ENCODE data around the gene EIF2B2.

Gene EIF2B2

DNA sequence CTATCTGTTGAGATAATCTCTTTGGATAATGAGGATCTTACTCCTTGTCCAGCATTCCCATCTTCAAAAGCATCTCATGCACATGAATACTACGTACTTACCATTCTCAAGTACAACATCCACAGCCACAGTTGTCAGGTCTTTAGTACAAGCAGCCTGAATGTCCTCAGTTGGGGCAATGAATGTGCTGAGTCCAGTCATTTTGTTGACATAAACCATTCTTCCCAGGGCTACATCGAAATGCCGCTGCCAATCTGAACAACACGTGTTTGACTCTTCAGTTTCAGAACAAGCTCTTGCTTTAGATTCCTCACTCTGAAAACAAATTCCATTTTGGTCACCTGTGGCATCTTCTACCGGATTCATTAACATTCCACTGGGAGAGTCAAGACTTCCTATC, 43.6 kb downstream of the EIF2B2 start:
- no peak for DNase-seq

DNA sequence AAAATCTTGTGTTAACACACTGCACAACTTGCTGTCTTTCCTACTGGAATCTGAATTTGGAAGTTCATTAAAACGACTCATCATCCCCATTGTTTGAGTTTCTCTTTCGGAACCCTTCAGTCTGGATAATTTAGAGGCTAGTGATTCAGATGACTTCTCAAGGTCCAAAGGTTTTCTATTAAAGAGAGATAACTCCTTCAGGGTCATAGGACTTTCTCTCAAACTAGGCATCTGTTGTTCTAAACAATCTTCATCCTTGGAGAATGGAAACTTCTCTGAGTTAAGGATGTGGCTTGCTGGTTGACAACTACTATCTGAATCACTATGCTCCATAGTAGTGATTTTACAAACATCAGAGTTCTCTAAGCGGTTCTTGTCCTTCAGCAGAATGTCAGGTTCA, 44.2 kb downstream of the EIF2B2 start:
- DNase-seq: no peak

DNA sequence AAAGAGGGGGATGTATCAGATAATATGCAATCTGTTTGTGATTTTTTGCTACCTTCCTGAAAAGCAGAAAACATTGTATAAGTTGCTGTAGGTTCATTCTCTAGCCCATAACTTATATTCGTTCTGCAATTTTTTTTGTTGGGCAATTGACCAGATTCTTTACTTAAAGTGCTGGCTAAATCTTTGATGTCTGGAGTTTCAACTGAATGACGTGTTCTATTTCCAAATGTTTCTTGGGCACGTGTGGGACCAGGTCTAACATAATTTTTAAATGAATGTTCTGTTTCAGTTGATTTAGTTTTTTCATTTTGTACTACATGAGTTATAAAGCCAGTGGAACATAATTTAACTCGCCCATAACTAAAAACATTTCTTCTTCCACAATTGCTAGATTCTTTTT, 44.8 kb downstream of the EIF2B2 start:
- DNase-seq: no peak

DNA sequence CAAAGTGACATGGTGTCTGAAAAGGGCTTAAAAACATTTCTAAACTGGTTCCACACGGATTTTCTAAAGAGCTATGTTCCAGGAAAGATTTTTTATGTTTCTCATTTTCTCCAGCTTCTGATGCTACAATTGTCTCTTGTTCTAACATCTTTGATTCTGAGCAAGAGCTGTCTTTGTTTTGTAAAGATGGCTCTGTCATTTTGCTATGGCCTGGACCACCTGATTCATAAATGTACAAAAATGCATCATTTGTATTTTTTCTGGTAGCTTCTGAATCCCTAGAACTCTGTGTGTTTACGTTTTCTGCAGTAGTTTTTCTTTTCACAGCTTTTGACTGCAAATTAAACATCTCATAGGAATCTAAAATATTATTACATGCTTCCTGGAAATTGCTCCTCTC, 45.4 kb downstream of the EIF2B2 start:
- no peak for DNase-seq

DNA sequence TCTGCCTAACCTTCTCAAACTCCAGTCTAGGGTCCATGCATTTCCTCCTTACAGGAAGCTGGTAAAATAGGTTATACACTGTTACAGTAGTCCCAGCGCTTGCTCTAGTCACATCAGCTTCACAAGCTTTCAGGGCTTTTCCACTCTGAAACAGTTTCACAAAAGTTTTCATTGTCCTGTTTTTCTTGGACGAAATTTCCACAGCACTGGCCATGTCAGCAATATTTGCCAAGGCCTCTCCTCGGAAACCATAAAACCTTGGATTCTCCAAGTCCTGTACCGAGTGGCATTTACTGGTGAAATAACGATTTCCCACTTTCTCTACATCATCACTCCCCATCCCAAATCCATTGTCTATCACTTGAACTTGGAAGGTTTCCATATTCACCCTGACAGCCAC, 46.4 kb downstream of the EIF2B2 start:
- no peak for DNase-seq

DNA sequence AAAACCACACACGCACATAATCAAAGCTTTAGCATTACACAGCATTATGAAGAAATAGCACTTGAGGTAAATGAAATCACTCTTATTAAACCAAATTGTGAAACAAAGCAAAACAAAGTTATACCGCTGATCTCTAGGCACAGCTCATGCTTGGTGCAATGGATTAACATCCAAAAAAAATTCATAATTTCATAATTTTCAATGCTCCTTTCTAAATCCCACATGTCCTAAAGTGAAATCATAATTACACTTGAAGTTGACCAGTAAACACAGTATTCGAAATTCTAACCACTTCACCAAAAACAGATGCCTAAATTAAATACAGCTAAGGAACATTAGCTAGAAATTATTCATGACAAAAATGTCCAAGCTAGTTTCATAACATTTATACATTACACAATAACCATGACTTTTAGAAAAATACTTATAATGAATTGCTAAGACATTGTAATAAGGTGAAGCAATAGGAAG, 47.0 kb downstream of the EIF2B2 start:
- no peak for DNase-seq

DNA sequence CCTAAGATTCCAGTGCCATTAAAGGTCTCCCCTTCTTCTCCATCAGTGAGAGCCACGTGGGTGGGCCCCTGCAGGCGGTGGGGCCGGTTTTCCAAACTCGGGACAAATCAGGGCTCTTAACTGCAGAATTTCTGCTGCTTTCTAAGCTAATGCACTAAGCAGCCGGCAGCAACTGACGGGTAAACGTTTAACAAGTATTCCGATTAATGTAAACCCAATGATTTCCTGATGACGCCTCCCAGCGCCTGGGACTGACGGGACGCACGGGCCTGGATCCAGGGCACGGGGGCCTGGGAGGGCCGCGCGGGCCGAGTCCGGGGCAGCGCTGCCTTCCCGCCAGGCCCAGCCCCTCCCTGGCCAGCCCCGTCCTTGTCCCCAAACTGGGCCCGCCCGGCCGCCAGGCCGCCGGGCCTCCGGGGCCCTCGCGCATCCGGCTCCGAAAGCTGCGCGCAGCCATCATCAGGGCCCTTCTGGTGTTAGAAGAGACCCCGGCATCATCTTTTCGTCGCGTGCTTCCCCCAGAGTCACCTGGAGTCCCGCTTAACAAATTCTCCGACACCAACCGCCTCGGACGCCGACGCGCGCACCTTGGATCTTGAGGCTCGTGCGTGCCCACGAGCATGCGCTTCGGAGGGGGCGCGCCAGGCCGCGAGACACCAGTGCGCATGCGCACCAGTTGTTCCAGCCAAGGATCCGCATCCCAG, 48.3 kb downstream of the EIF2B2 start, which contains the start of gene MLH3:
TSS of gene MLH3 (minus strand) at position 616 of the 704 bp plus-strand sequence. CDS start 1,812 bp downstream, outside the sequence.
- DNase-seq: peak; percentile 89

DNA sequence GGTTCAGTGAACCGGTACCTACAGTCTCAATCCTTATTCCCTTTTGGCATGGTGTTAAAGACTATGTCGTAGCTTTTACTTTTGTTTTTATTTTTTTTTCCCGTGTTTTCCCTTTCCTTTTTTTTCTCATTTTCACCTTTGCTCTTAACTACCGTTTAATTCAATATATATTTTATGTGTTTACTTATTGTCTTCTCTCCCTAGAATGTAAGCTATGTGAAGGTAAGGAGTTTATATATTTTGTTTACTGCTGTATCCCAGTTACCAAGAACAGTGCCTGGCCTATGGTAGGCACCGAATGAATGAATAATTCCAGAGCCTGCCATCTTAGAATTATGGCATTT, 48.8 kb downstream of the EIF2B2 start:
- no peak for DNase-seq

DNA sequence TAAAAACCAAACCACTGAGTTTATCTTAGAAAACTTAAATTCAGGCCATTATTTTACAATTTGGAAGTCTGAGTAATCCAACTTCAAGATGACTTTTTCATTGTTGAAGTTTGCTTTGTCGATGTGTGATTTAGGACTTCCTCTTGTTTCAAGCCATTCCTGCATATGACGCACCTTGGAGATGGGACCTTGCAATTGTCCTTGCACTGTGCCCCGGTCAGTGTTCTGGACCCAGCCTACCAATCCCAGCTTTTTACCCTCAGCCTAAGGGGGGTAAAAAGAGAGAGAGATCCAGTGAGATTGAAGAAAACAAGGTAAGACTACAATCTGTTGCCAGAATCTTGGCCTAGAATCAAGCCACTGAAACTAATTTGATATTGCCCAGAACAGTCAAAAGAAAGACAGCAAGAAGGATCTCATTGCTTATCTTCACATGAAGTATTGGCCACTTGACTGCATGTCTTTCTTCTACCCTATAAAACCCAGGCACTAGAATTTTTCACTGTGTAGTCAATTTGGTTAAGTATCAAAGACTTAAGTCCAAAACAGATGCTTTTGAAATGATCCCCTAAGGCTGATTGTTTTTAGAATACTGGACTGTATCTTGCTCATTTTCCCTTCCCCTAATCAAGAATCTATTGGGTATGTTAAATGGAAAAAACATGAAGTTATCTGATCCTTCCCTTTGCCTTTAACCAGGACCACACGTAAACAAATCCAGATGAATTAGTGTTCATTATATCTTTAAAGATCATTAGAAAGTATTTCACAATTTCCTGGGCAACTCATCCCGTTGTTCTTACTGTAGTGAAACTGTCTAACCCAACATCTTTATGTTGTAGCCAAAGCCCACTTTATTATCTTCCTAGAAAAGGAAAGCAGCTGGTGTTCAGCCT, 50.9 kb downstream of the EIF2B2 start:
- DNase-seq: no peak

DNA sequence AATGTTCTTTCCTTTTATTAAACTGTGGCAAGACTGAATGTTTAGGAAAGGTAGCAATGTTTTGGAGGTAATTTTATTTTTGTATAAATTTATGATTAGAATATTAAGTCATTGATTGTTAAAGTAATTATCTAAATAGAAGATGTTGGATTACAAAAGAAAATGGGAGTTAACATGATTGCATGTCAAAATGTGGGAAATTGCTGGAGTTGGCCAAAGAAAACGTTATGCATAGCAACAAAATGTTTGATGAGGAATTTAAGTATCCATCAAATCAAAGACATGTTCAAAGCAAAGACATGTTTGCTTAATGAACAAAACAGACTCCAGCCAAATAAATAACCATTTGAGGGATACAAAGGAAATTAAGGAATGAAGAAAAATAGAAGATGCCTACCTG, 51.7 kb downstream of the EIF2B2 start:
- no peak for DNase-seq

DNA sequence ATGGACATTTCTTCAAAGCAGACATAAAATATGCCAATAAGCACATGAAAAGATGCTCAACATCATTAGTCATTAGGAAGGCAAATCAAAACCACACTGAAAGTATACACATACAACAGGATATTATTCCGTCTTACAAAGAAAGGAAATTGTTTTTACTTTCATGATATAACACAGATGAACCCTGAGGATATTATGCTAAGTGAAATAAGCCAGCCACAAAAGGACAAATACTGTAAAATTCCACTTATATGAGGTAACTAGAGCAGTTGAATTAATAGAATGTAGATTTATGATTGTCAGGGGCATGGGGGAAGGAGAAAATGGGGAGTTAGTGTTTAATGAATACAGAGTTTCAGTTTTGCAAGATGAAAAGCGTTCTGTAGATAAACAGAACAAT, 56.9 kb downstream of the EIF2B2 start:
- no peak for DNase-seq

DNA sequence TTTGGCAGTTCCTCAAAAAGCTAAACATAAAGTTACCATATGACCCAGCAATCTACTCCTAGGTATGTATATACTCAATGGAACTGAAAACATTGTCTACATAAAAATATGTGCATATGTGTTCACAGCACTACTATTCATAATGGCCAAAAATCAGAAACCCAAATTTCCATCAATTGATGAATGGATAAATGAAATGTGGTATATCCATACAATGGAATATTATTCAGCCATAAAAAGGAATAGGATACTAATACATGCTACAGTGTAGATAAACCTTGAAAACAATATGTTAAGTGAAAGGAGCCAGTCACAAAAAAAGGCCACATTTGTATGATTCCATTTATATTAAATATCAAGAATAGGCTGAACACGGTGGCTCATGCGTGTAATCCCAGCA, 57.7 kb downstream of the EIF2B2 start:
- DNase-seq: no peak

All from NCI-H187 (cell line).